HCT116 (cell line): ENCODE measurements around the gene DNAJC7. TPM values are rescaled to one million over a fixed set of nuclear protein-coding genes. Genes with fewer than 3 reads are reported as not detected.

Experiments used
- ATAC-seq: fragments of 200-7000 bp; cut with Tn5 transposase; 2 replicates; pipeline ENCODE4 v1.9.1; 2020; ENCODE audit warnings: mild to moderate bottlenecking, moderate library complexity
- BruUV-seq: library from RNA; stranded (reverse); fragments of 400-500 nt; replicated peaks from 2 replicates; lab custom pipeline; 2021; lab: Mats Ljungman, UMichigan
- CTCF ChIA-PET: fragments of 300-600 bp; sonication (Branson Sonifier 250); formaldehyde crosslinking; loops from one replicate; lab custom pipeline; 2021; ENCODE audit warnings: antibody characterized with exemption; lab: Charles Lee
- POLR2A ChIA-PET: fragments of 300-600, 350-600 bp; sonication (Branson Sonifier 250); formaldehyde crosslinking; loops from one replicate; lab custom pipeline; 2021; ENCODE audit warnings: antibody characterized with exemption; lab: Charles Lee
- RAD21 ChIA-PET, 2 experiments: fragments of 300-600 bp; sonication (Branson Sonifier 250); formaldehyde crosslinking; loops; one replicate each; lab custom pipeline; 2023; ENCODE audit warnings: low total read pairs in 2 of 2; ENCODE audit not compliant: uncharacterized antibody in 2 of 2, unreplicated experiment in 2 of 2, low non-redundant PET in 1 of 2; lab: Charles Lee
- DNase-seq: peaks from one replicate; pipeline ENCODE4 v3.0.0-alpha.2; 2010; ENCODE audit warnings: low read depth, low spot score
- H2AFZ ChIP-seq: fragments of 200-600 bp; shearing (Covaris generic), sonication (generic); 2 replicates; pipeline ENCODE4 v1.6.1; 2017; ENCODE audit warnings: low read depth, mixed run types, mixed read lengths, antibody characterized with exemption, low read length; ENCODE audit not compliant: poor library complexity, severe bottlenecking
- H3K27ac ChIP-seq: 2 replicates; pipeline ENCODE4 v1.5.1; 2012; ENCODE audit warnings: low read depth, low read length
- H3K27me3 ChIP-seq: fragments of 200-600 bp; sonication (generic); 2 replicates; pipeline ENCODE4 v1.6.1; 2016; ENCODE audit warnings: mixed run types, low read length, mixed read lengths; ENCODE audit not compliant: insufficient read depth
- H3K36me3 ChIP-seq, 2 experiments: fragments of 200-500 bp in 1 of 2; fragments of 200-600 bp in 1 of 2; sonication (Bioruptor generic) in 1 of 2; sonication (generic) in 1 of 2; 2 replicates each; pipeline versions ENCODE4 v1.5.1 to v1.6.1; 2014 to 2016; ENCODE audit warnings: low read length in 2 of 2, inconsistent platforms in 1 of 2, mixed read lengths in 1 of 2, mixed run types in 1 of 2; ENCODE audit not compliant: insufficient read depth in 2 of 2, control insufficient read depth in 1 of 2
- H3K4me1 ChIP-seq, 2 experiments: fragments of 200-600 bp in 1 of 2; sonication (generic) in 1 of 2; 2 replicates each; pipeline versions ENCODE4 v1.5.1 to v1.6.1; 2012 to 2017; ENCODE audit warnings: low read length in 2 of 2, inconsistent platforms in 1 of 2, mild to moderate bottlenecking in 1 of 2, mixed read lengths in 1 of 2, mixed run types in 1 of 2, moderate library complexity in 1 of 2; ENCODE audit not compliant: insufficient read depth in 2 of 2, control insufficient read depth in 1 of 2
- H3K4me2 ChIP-seq: fragments of 200-600 bp; sonication (generic); 2 replicates; pipeline ENCODE4 v1.6.1; 2017; ENCODE audit warnings: mixed run types, low read length, mixed read lengths
- H3K4me3 ChIP-seq, 2 experiments: fragments of 200-600 bp in 1 of 2; sonication (generic) in 1 of 2; replicated peaks in 1 of 2; 2 replicates each; pipeline ENCODE4 v1.5.1; 2011 to 2016; ENCODE audit warnings: low read length in 2 of 2, control low read depth in 1 of 2, low read depth in 1 of 2, mild to moderate bottlenecking in 1 of 2, mixed read lengths in 1 of 2, mixed run types in 1 of 2
- H3K79me2 ChIP-seq: fragments of 200-600 bp; sonication (generic); 2 replicates; pipeline ENCODE4 v1.6.1; 2017; ENCODE audit warnings: mild to moderate bottlenecking, mixed run types, low read length, moderate library complexity, mixed read lengths; ENCODE audit not compliant: insufficient read depth
- H3K9ac ChIP-seq: fragments of 200-600 bp; sonication (generic); 2 replicates; pipeline ENCODE4 v1.6.1; 2016; ENCODE audit warnings: low read length, mixed read lengths
- H3K9me2 ChIP-seq: fragments of 200-600 bp; sonication (generic), shearing (Covaris generic); 2 replicates; pipeline ENCODE4 v1.6.1; 2017; ENCODE audit warnings: mixed run types, mild to moderate bottlenecking, moderate library complexity; ENCODE audit not compliant: insufficient read depth
- H3K9me3 ChIP-seq, 2 experiments: fragments of 200-500 bp in 1 of 2; fragments of 200-600 bp in 1 of 2; sonication (Bioruptor generic) in 1 of 2; sonication (generic) in 1 of 2; 2 replicates each; pipeline ENCODE4 v1.6.1; 2014 to 2017; ENCODE audit warnings: low read length in 2 of 2, mixed read lengths in 2 of 2, inconsistent platforms in 1 of 2, low read depth in 1 of 2, mild to moderate bottlenecking in 1 of 2, mixed run types in 1 of 2, moderate library complexity in 1 of 2; ENCODE audit not compliant: control insufficient read depth in 1 of 2, insufficient read depth in 1 of 2
- H4K20me1 ChIP-seq: fragments of 200-600 bp; sonication (generic), shearing (Covaris generic); 2 replicates; pipeline ENCODE4 v1.6.1; 2017; ENCODE audit warnings: mixed run types, mild to moderate bottlenecking, moderate library complexity; ENCODE audit not compliant: insufficient read depth
- CEBPB ChIP-seq: IDR thresholded peaks from 2 replicates; pipeline ENCODE4 v1.6.1; 2012; ENCODE audit warnings: low read depth
- CTCF ChIP-seq, 3 experiments: fragments of 200-600 bp in 1 of 3; sonication (generic) in 1 of 3; IDR thresholded peaks in 2 of 3; conservative IDR thresholded peaks in 1 of 3; 2 replicates each; pipeline ENCODE4 v1.5.1; 2012 to 2017; ENCODE audit warnings: low read depth in 2 of 3, low read length in 2 of 3, antibody characterized with exemption in 1 of 3, borderline replicate concordance in 1 of 3, control low read depth in 1 of 3, mild to moderate bottlenecking in 1 of 3, mixed read lengths in 1 of 3, mixed run types in 1 of 3, moderate library complexity in 1 of 3; ENCODE audit not compliant: insufficient read depth in 1 of 3
- EGR1 ChIP-seq: IDR thresholded peaks from 2 replicates; pipeline ENCODE4 v1.6.1; 2012; ENCODE audit warnings: low read depth
- EZH2 ChIP-seq: fragments of 200-600 bp; sonication (generic); IDR thresholded peaks from 2 replicates; pipeline ENCODE4 v1.6.1; 2017; ENCODE audit warnings: antibody characterized with exemption, mixed run types
- EZH2phosphoT487 ChIP-seq: fragments of 200-600 bp; IDR thresholded peaks from 2 replicates; pipeline ENCODE4 v1.6.1; 2018; ENCODE audit warnings: antibody characterized with exemption, borderline replicate concordance
- FOSL1 ChIP-seq: IDR thresholded peaks from 2 replicates; pipeline ENCODE4 v1.6.1; 2012; ENCODE audit warnings: low read depth
- JUND ChIP-seq: IDR thresholded peaks from 2 replicates; pipeline ENCODE4 v1.6.1; 2012
- POLR2A ChIP-seq: IDR thresholded peaks from 2 replicates; pipeline ENCODE4 v1.7.0; 2011; ENCODE audit warnings: borderline replicate concordance; ENCODE audit not compliant: insufficient read depth, insufficient read length; ENCODE audit errors: extremely low read depth
- POLR2AphosphoS5 ChIP-seq: IDR thresholded peaks from 2 replicates; pipeline ENCODE4 v1.6.1; 2011; ENCODE audit warnings: mild to moderate bottlenecking, low read depth, low read length, moderate library complexity
- RAD21 ChIP-seq: IDR thresholded peaks from 2 replicates; pipeline ENCODE4 v1.6.1; 2012; ENCODE audit warnings: low read depth, mild to moderate bottlenecking
- REST ChIP-seq: IDR thresholded peaks from 2 replicates; pipeline ENCODE4 v1.6.1; 2012; ENCODE audit warnings: low read depth
- SIN3A ChIP-seq: IDR thresholded peaks from 2 replicates; pipeline ENCODE4 v1.6.1; 2012; ENCODE audit warnings: low read depth
- SP1 ChIP-seq: IDR thresholded peaks from 2 replicates; pipeline ENCODE4 v1.6.1; 2012; ENCODE audit warnings: low read depth
- YY1 ChIP-seq: IDR thresholded peaks from 2 replicates; pipeline ENCODE4 v1.6.1; 2011; ENCODE audit warnings: low read length, low read depth, moderate library complexity, mild to moderate bottlenecking; ENCODE audit not compliant: insufficient replicate concordance; ENCODE audit errors: extremely low read depth
- ZNF274 ChIP-seq: fragments of 200-500 bp; sonication (Bioruptor generic); IDR thresholded peaks from 2 replicates; pipeline ENCODE4 v1.6.1; 2014; ENCODE audit warnings: mild to moderate bottlenecking, low read depth, low read length, inconsistent platforms
- intact Hi-C: fragments of 100-400 bp; cut with micrococcal nuclease; formaldehyde crosslinking; loops from 2 replicates; pipeline ENCODE4 v1.10.0; 2022
- total RNA-seq: library from RNA; stranded (reverse); gene quantifications from one replicate; pipeline ENCODE4 v1.2.1, GENCODE V29; 2021; ENCODE audit not compliant: unreplicated experiment
- TF ChIP-seq, protein P1 (sequence below): IDR thresholded peaks from 2 replicates; pipeline ENCODE4 v1.6.1; 2012

Gene DNAJC7
- total RNA-seq, 1 experiment from 2014 or later, result 113 TPM

GRCh38 chr17:42002175-42002791 is 15.0 kb downstream of the DNAJC7 start:
- TF ChIP-seq CTCF (IDR thresholded peaks at IDR 0.05 in 2 of 3, conservative IDR thresholded peaks at IDR 0.05 in 1 of 3; ENCODE audit: borderline replicate concordance in 1 of 3, insufficient read depth in 1 of 3, low read depth in 2 of 3, low read length in 2 of 3) (no peak), POLR2AphosphoS5 (no peak), SP1 (no peak), REST (no peak), RAD21 (no peak), EGR1 (no peak), ZNF274 (no peak), FOSL1 (no peak), SIN3A (no peak), EZH2 (no peak), CEBPB (no peak), YY1 (no peak), EZH2phosphoT487 (no peak), POLR2A (no peak), JUND (no peak)
- TF ChIP-seq, protein P1, sequence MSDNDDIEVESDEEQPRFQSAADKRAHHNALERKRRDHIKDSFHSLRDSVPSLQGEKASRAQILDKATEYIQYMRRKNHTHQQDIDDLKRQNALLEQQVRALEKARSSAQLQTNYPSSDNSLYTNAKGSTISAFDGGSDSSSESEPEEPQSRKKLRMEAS, result no peak
- Histone ChIP-seq H3K4me1 (peaks cover 6 to 23% of the 10 kb centered on the region in 2 experiments), H3K9me3 (no peaks in the 10 kb centered on the region), H3K27ac (no peak overlapping the region), H3K9me2 (no peaks in the 10 kb centered on the region), H2AFZ (no peak overlapping the region), H4K20me1 (peaks cover 8% of the 10 kb centered on the region; the same call in 1 of the 2 replicates), H3K79me2 (peaks cover 71% of the 10 kb centered on the region), H3K4me3 (no peak overlapping the region), H3K27me3 (no peaks in the 10 kb centered on the region), H3K9ac (no peak overlapping the region), H3K4me2 (no peak overlapping the region), H3K36me3 (peaks cover 19 to 20% of the 10 kb centered on the region in 2 experiments)
- ATAC-seq, result no peak
- CTCF ChIA-PET, result no interaction called here
- RAD21 ChIA-PET, result no interaction called here
- POLR2A ChIA-PET, result interaction anchor here (1.3 kb wide), 1 partner anchor 18 kb away, joined by 3 read pairs; the partner anchor contains the start of gene NKIRAS2
- intact Hi-C loops, result no loop called here
- no TSS peak for BruUV-seq
- no peak for DNase-seq
